Globus pallidus (tissue), 1 donor: ENCODE results near the gene BDKRB1.

Experiments used
- DNase-seq: peaks from one replicate; pipeline ENCODE4 v3.0.0-alpha.2; 2015; ENCODE audit warnings: low spot score

The BDKRB1 gene

DNA sequence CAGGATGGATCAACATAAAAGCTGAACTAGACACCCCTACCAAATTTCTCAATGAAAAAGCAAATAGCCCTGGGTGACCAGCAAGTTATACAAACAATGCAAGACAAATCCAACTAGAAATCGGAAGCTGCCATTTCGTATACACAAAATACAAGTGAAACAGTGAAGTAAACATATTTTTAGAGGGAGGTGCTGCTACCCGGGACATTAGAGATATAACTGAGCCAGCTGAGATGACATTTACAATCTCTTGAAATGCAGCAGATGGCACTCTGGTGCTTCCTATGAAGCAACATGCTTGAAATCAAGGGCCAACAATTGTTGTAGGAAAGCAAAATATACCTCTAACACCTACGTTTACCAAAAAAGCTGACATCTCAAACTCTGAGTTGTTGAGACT is 25.5 kb downstream of the BDKRB1 start:
- peak; percentile 20 for DNase-seq

DNA sequence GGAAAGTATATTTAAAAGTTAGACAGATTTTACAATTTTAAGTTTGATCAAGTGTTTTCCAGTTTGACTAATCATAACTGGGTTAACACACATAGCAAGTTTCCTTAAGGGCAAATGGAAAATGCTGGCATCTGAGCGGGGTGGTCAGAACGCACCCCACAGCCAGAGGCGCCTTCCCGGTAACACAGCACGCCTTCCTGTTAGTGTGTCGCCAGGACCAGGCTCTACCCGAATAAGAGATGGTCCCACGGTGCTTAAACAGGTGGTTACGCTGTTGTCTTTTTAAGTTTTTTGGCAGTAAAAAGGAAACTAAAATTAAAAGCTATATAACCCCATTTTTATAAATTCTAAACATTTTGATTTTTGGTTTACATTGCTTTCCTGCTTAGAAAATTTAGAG is 28.0 kb downstream of the BDKRB1 start:
- no peak for DNase-seq

DNA sequence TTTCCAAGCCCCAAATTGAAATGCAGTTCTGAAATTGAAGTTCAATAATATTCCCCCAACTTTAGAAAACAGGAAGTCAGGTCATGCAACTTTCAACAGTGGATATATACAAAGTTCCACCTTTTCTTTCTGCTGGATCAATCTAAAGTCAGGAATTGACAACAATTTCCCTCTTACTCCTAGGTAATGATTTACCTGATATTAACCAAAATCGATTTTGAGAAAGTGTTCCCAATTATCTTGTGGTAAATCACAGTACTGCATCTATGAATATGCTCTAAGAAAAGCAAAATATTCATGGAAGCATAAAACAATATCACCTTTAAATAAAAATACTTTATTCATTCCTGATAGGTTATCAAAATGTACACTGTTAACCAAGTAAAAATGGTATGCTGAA is 28.4 kb downstream of the BDKRB1 start:
- no peak for DNase-seq

DNA sequence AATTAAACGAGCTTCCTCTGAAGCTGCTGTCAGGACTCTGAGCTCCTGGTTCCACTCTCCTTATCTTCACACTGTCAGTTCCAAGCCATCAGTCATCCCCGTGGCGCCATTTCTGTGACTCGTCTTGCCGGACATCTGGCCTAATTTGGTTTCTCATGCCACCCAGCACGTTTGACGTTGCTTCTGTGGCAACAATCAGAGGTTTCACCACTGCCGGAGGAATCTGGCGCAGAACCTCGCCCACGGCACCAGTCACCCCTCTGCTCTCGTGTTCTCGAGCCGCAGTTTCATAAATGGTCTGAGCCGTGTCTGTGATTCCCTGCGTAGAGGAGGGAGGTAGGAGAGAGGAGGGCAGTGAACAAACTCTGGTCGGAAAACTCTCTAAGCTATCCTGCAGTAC is 29.7 kb downstream of the BDKRB1 start:
- DNase-seq: no peak

DNA sequence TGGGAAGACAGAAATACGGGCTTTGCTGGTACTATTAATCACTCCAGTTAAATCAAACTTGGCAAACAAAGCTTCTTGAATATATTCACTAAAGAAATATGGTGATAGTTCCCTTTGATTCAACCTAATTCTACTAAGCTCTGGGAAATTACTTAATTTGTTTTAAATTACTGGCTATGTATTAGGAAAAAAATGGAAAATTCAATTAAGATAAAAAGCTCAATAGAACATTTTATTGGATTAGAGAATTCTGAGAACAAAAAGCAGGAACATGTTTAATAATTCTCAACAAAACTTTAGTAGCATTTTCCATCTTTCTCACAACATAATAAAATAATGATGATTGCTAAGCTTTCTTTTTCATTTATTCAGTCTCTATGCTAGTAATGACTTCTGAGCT is 30.2 kb downstream of the BDKRB1 start:
- no peak for DNase-seq

DNA sequence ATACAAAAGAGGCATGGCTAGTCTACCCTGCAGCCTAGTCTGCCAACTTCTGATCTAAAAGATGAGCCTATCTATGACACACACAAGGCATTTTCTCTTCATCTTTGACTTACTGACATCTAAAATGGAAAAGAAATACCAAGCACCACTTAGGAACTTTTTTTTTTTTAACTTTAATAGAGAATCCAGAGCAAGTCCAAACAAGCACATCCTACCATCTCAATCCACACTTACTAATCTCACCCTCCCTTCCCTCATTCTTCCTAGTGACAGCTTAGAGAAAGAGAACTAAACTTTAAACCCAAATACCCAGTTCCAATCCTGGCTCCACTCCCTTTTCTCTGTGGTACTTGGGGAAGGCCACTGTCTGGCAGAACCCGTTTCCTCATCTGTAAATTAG is 31.8 kb downstream of the BDKRB1 start:
- no peak for DNase-seq

DNA sequence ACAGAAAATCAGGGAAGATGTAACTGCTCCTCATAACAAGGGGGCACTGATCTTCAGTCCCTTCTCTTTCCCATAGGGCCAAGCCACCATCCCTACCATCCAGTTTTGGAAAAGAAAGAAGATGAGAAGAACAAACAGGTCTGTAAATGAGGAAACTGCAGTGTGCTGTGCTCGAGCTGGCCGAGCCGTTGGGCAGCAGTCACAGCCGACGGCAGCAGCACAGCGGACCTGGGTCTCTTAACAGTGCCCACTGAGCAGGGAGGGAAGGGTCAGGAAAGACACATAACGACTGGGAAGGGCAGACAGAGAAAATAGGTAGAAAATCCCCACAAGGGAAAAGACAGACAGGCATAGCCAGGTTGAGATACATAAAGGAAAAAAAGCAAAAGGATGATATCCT is 38.2 kb downstream of the BDKRB1 start:
- no peak for DNase-seq

DNA sequence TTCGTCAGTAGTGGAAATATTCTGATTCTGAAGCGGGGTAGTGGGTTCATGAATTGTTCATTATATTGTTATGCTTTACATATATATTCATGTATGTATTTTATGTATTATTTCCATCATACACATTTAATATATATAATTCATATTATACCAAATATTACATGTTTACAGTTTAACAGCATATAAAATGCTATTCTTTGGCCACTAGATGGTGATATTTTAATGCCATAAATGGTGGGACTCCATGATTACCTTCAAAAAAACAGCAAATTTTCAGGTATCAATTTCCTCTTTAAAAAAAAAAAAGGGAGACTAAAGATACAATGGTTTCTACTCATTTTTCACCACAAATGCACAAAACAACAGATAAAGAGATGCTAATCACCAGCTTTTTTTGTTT is 41.0 kb downstream of the BDKRB1 start:
- DNase-seq: no peak

DNA sequence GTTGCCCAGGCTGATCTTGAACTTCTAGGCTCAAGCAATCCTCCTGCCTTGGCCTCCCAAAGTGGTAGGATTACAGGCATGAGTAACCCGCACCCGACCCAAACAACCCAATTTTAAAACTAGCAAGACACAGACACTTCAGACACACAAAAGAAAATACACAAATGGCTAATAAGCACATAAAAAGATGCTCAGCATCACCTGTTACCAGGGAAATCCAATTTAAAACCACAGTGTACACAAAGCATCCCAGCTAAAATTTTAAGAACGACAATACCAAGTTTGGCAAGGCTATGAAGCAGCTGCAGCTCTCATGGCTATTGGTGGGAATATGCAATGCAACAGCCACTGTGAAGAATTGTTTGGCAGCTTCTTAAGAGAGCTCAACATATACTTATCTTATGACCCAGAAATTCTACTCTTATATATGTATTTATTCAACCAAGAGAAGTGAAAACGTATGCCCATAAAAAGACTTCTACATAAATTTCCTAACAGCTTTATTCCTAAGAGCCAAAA is 42.0 kb downstream of the BDKRB1 start:
- no peak for DNase-seq

DNA sequence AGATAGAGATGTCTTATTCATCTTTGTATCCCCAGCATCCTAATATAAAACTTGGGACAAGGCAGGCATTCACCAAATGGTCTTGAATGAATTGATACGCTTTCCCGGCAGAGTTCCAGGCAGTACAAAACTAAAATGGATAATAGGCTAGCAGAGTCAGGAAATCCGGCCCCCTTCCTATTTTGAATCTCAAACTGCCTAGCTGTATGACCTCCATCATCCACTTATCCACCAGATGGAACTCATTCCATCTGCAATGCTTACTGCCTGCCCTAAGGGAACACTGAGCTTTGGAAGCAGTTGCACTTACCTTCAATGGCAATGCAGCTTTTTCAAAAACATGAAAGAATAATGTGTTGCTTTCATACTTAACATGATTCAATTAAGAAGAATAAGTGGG is 43.4 kb downstream of the BDKRB1 start:
- DNase-seq: peak; percentile 29

DNA sequence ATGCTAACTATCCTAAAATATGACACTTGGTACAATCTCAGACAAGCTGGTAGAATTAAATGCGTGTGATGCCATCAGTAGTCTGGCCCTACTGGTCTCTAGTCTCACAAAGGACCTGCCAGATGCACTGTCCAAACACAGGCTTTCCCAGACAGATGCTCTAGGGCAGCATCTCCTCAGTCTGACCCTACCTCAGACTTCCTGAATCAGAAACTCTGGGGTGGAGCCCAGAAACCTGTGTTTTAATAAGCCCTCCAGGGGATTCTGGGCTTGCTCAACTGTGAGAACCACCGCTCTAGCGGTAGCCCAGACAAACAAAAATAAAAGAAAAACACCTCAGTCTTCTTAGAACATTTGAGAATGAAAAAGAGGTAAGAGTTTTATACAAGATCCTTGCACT is 48.0 kb downstream of the BDKRB1 start:
- DNase-seq: no peak

DNA sequence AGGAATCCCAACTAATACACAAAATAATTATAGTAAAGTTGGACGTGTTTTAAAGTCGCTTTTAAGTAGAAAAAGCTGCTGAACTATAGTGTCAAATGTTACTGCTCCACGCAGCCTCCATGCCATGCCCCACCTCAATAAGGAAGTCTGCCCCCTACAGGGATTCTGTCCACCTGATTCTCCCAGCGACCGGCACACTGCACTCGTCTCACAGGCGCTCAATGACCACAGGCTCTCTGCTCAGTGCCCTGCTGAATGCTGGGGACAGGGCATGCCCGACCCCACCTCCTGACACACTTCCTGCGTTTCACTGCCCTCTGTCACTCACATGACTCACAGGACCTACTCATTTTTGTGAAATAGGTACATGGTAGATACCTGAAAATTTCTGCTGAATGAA is 48.9 kb downstream of the BDKRB1 start:
- DNase-seq: no peak

DNA sequence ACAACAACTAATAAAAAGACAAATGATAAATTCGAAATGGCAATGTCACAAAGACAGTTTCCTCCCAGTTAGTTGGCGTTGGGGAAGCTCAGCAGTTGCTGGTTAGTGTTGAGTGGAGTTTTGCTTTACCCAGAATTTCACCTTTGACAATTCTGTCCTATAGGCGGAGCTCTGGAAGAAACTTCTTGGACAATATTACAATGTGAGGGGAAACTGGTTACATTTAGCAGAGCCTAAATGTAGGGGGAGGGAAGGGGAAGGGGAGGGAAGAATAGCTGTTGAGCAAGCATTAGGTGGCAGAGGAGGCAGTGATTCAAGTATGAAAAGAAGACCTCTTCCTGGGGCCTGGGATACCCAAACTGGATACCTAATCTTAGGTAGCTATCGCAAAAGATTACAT is 51.4 kb downstream of the BDKRB1 start:
- no peak for DNase-seq

DNA sequence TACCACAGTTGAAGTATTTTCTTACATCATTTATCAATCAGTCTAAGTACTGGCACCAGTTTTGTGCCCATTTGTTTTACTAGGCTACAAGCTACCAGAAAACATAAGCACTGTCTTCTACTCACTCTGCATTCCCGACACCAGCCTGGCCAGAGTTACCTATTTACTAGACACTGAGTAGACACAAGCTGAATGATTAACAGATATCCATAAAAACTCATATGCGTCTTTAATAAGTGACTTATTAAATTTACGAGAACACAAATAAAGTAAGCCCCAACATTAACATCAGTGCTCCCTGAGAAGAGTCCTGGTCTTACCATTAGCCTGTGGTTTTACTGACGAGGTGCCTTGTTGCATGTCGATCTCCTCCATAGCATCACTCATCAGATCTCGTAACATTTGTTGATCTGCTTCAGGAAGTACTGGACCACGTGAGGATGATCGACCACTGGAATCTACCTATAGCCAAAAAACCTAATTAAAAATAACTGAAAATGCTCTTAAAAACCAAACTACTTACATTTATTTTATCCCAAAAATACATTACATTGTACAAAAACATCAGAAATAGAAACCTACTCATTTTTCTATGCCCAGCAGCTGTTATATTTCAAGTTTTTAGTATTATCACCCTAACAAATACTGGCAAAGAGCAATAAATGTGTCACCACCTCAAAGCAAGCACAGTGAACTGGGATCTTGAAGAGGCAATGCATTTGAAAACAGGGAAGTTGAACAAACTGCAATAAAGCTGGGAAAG is 53.3 kb downstream of the BDKRB1 start:
- DNase-seq: no peak

DNA sequence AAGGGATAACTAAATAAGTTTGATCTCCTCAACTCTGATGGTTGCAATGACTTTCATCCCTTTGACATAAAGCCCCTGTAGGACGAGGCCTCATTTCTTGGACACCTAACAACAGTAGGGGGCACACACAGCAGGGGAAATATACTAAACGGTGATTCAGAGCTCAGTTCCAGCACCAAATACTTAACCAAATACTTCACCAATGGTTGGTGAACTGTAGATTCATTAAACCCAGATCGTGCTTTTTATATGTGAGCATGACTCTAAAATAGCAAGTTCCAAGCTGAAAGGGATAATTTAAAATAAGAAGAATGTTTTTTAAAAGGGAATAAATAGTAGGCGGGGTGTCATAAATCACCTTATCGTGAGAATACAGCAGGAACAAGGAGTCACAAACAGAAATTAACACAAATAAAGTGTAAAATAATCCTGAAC is 53.9 kb downstream of the BDKRB1 start:
- no peak for DNase-seq

DNA sequence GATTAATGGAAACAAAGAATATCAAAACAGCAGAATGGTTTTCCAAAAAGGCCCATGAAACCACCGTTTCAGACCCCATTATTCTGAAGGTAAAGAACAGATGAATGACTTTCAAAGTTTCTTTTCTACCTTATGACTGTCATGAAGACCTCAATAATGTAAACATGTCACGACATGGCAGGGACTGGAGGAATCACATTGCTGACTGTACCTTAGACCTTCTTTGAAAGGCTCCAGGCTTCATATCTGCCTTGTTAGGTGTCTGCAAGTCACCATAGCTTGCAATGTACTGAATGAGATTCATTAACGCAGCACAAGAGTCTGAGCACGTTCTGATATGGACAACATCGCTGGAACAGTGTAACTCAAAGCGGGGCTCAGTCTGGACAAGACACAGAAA is 54.9 kb downstream of the BDKRB1 start:
- DNase-seq: no peak
